Measurements from ENCODE around the gene KCNJ10.

KCNJ10 gene

DNA sequence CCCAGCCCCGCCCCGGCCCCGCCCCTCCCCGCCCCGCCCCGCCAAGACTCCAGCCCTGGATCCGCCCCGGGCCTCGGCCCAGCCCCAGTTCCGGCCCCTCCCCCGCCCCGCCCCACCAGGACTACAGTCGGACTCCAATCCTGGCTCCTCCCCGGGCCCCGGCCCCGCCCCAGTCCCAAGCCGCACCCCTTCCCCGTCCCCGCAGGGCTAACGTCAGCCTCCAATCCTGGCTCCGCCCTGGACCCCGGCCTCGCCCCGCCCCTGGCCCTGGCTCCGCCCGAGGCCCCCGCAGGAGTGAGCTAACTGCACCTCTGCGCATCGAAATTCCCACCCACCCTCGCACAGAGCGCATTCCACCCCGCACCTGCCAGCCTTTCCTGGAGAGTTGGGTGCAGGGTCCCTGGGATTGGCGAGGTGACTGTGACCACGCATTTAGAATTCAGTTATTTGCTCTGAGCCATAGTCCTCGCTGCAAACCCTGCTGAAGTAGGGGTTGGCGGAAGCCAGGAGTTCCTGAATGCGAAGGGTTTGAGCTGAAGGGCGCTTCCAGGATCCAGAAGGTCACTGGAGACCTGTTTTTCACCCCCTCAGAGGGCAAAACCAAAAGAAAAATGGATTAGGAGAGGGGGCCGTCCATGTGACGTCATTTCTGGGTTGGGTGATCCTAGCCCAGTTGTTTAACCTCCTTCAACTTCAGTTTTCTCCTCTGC, 29.0 kb upstream of the KCNJ10 start:
- DNase-seq, result peak; percentile 99

DNA sequence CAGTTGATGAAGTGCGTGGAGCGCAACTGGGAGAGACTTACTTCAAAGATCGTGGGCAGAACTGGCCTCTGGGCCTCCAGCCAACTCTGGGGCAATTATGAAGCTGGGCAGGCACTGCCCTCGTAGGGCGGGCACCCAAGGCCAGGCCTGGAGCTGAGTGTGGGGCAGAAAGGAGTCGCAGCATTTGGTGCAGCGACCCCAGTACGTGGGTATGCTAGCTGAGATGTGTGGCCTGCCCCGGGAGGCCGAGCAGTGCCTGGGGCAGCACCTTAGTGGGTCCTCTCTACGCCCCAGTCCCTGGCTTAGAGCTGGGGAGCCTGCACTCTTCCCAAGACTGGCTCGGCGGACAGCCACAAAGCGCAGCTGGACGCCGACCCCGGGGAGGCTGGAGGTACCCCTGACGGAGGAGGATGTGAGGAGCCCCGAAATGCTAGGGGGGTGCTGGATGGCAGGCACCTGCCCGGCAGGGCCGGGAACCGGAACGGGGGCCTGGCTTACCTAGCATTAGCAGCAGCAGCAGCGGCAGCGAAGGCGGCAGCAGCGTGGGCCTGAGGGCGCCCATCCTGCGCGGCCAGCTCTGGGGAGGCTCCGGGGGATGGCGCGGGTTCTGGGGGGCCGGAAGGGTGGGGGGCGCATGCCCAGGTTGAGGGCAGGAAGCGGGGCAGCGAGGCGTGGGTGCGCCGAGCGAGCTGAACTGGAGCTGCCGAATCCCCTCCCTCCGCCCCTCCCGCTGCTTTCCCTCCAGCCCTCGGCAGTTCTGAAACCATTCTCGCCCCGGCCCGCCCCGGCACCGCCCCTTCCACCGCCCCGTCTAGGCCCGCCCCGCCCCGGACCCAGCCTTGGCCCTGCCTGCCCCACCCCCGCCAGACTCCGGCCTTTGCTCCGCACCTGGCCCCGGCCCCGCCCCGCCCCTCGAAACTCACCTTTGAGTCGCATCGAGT, 28.2 kb upstream of the KCNJ10 start, which contains the start of gene IGSF8:
Gene IGSF8, minus strand, starts transcription at position 709 of the 941 bp plus-strand sequence. Its CDS starts 147 bp downstream, at position 562.
- peak; percentile 96 for DNase-seq

DNA sequence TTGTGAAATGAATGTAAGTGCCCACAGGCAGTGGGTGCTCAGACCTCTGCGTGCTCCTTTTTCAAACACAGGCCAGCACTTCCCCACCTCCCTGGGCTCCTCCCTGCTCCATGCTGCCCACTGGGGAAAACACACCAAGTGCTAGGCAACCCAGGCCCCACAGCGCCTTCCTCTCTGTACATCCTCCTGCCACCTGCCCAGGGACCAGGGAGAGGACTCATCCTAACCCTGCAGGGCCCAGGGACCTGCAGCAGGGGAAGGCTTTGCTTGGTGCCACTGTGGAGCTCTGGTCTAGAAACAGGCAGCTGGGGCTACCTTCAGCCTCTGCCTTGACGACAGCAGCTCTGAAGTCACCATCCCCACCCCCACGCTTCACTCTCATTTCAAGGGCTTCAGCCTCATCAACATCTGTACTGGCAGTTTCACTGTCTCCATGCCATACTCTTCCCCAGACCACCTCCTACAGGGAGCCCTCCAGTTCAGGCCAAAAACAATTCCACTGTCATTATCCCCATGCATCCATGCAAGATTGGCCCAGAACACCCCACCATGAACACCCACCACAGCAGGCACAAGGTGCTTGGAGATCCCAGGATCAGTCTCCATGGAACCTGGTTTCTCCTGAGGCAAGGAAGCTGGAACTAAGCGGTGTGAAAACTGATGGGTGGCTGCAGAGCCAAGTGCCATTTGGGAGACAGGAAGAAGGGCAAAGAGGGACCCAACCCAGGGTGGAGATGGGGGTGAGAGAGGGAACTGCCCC, 27.4 kb upstream of the KCNJ10 start:
- DNase-seq, result peak; percentile 71

DNA sequence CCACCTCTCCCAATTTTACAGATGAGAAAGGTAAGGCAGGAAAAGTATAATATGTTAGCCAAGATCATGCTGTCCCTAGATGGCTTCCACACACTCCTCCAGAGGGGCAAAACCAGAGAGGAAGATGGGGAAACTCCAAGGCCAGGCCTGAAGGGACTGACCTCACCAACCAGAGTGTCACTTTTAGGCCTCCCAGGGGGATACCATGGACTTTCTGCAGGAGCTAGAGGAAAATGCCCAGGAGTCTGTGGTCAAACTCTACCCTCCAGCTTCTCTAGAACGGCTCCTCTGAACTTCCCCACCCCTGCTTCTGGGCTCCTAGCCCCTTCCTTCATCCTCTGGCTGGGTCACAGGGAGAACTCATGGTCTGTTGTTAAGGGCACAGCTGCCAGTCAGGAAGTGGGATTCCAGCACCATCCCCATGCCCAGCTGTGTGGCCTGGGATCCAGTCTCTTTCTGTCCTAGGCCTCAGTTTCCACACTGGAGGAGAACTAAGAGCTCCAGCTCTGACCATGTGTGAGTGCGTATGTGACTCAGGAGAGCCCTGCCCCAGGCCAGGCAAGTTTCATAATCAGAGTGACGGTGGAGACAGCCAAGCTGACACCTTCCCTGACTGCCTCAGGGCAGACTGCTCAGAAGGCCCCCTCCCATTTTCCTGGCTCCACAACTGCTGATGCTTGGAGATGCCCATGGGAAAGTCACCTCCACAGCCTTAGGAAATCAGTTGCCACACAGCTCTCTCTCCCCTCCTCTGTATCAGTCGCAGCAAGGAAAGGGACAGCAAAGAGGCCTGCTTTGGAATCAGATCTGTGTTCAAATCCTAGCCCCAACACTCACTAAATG, 26.5 kb upstream of the KCNJ10 start:
- no peak for DNase-seq

DNA sequence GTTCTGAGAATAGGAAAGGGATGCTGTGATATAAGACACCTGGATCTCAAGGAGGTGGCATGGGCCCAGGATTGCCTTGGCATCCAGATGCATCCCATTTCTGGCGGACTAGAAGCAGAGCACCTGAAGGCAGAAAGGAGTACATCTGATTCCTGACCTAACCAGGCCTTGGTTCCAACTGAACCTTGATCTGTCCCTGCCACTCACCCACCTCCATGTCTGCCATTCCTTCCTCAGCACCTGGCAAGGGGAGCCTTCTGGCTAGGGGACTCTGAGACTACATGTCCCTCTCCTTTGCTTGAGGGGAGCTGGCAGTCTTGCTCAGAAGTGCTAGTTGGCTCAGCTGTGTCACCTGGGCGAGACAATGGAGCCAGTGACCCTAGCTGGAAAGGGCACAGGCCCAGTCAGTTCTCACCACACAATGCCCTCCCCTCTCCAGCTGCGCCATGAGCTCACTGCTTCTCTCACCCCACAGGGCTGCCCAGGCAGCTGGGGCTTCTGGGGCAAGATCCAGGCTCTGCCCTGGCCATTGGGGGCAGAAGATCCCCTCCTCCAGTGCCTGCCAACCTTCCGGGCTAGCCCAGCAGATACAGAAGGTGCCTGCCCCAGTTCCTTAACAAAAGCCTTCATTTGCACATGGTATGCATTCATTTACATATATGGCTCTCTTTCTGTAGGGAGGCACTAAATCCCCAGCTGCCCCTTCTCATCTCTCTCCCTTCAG, 25.6 kb upstream of the KCNJ10 start:
- no peak for DNase-seq

DNA sequence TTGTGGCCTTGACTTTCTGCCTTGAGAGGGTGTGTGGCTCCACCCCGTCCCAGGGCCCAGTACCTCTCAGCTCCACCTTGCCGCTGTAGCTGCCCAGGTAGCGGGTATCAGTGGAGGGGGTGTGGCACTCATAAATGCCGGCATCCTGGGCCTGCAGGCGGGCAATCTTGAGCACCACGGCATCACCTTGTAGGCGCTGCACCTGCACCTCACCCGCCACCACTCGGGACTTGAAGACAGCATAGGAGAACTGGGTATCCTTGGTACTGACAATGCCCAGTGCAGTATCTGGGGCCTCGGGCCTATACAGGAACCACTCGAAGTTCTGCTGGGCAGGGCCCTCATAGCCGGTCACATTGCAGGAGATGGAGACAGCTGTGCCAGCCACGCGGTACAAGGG, 24.8 kb upstream of the KCNJ10 start:
- no peak for DNase-seq

DNA sequence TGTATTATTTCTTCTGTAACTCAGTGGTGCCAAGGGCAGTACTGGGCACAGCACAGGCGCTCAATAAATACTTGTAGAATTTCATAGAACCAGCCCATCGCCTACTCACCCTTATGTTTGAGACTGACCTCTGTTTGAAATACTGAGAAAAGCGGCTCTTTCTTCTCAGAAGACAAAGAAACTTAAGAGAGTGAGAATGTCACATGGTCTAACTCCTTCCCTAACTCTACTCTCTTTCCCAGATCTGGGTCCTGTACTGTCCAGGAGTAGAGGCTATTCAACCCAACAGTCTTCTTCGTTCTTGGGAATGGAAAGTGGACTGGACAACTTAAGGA, 24.3 kb upstream of the KCNJ10 start:
- DNase-seq, result no peak

DNA sequence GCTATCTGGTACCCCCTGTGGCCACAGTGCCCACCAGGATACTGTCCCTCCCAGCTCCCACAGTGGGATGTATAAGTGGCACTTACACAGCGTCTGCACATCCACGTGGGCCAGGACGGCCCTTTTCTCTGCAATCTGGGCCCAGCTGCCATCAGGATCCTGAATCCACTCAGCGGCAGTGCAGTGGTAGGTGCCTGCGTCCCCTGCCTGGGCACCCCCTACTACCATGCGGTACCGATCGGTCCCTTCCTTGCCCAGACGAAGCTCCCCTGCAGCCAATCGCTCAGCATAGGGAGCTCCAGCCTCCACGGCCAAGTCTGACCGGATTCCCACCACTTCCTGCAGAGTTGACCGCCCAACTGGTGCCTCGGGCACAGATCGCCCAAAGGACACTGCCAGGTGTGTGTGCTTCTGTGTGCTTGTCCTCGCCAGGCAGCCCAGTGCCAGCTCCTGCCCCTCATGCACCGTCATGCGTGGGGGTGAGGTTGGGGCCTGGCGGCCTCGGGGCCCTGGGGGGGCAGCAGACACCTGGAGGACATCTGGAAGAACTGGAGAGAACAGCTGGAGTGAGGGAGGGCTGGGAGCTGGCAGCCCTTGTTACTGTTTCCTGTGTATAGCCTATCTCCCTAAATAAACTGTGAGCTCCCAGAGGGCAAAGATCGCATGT, 23.8 kb upstream of the KCNJ10 start:
- DNase-seq, result no peak

DNA sequence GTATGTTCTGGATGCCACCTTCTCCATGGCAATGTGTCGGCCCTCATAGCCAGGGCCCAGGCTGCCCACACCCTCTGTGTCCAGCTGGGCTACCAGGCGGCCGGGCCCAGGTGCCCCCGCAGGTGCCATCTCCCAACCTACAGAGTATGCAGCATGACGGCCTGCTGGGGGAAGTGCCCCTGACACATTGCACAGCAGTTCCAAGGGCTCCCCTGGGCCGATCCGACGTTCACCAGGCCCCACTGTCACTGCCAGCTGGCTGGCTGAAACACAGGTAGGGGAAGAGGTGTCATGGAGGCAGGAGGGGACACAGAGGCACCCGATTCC, 23.1 kb upstream of the KCNJ10 start:
- no peak for DNase-seq

DNA sequence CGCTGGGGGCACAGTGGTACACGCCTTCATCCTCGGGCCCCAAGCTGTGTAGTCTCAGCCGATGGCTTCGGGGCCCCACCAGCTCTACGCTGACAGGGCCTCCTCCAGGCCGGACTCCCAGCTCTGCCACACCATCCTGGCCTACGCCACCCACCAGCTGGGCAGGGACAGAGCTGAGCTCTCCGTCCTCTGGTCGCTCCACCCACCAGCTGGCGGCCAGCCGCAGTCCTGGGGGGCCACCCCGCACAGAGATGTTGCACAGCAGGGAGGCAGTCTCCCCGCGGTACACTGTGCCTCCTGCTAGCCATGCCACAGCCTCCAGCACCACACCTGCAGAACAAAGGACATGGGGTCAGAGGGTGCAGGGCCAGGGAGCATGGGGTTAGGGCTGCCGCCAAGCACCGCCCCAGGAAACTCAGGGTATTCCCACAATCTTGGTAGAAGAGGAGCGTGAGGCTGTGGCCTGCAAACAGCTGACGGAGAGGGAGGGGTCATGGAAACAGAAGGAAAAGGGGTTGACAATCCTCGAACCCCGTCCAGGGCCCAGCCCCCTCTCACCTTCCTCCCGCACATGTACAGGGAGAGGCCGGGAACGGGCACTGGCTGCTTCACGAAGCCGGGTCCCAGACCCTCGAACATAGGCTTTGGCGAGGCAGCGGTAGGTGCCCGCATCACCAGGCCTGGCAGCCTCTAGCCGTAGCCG, 22.6 kb upstream of the KCNJ10 start:
- DNase-seq, result no peak

DNA sequence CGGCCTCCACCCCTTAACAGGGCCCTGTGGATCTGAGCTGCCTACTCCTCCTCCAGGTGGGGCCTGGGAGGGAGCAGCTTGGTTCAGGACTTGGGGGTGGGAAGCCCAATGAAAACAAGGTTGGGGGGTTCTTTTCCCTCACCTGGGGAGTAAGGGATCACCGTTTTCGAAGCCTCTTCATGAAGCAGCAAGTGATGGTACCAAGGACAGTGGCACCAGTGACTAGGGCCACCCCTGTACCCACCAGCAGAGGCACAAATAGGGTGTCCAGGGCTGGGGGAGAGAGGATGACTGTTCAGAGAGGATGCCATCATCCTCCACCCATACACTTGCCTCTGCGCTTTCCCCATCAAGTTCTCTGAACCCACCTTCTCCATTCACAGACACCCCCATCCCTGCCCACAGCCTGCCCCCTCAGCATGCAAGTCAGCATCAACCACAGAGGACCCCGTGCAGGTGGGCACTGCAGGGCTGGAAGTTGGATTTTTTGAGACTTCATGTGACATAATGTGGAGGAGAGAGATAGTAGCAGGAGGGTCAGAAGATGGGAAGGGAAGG, 21.8 kb upstream of the KCNJ10 start:
- DNase-seq, result no peak

DNA sequence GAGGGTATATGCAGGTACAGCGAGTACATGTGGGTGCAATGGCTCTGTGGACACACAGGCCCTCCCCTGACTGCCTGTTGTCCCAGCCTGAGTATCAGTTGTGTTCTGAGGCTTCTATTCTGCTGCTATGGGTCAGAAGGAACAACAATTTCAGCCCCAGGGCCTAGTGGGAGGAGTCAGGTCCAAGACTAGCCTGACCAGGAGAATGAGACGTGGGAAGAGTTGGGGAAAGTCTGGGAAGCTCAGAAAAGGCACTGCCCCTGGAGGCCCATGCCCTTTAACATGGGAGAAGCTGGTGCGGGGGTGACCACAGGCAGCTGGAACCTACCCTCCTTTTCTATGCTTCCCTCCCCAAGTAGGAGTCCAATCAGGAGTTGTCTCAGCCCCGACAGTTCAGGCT, 20.8 kb upstream of the KCNJ10 start:
- no peak for DNase-seq

DNA sequence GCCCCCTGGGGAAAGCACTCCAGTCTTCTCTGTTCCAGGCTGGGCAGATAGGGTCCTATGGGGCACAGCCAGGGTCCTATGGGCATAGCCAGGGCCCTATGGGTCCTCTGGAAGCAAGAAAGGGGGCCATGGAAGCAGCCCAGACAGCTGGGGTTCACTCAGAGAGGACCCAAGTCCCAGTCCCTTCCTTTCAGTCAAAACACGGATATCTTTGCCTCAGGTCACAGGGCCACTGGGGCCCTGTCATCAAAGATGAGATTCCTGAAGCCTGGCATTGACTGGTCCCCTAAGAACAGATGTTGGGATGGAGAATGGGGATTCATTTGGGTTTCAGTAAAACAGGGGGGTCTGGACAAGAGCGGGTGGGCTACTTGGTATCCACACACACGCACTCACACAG, 19.9 kb upstream of the KCNJ10 start:
- DNase-seq, result no peak

DNA sequence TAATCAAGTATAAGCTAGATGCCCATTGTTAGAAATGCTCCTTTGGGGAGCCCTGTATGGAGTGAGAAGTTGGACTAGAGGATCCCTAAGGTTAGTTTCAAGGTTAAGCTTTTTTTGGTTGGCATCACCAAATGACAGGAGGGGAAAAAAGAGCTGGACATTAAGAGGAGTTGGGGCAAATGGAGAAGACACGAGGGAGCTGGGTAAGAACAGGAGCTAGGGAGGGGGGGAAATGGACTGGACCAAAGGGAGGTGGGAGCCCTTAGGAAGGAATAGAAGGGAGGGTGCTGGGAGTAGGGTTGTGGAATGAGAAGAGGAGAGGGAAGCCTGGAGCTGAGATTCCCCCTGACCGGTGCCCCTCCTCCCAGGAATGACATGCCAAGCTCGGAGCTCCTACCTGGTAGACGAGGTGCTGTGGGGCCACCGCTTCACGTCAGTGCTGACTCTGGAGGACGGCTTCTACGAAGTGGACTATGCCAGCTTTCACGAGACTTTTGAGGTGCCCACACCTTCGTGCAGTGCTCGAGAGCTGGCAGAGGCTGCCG, 17.2 kb upstream of the KCNJ10 start:
- no peak for DNase-seq

DNA sequence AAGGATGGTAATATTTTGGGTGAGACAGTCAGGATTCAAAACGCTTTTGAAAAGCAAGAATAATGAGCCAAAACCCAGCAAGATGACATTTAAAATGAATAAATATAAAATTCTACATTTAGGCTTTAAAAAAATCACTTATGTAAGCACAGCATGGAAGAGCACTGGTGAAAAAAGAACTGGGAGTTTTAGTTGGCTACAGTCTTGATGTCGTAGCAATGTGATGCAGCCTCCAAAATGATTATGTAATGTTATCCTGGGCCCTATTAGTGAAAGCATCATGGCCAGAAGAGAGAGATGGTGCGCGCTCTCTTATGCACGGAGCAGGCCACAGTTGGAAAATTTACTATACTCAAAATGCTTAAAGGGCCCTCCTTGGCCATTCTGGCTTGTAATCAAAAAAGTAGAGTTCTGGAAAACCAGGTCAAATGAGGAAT, 16.5 kb upstream of the KCNJ10 start:
- DNase-seq, result no peak

DNA sequence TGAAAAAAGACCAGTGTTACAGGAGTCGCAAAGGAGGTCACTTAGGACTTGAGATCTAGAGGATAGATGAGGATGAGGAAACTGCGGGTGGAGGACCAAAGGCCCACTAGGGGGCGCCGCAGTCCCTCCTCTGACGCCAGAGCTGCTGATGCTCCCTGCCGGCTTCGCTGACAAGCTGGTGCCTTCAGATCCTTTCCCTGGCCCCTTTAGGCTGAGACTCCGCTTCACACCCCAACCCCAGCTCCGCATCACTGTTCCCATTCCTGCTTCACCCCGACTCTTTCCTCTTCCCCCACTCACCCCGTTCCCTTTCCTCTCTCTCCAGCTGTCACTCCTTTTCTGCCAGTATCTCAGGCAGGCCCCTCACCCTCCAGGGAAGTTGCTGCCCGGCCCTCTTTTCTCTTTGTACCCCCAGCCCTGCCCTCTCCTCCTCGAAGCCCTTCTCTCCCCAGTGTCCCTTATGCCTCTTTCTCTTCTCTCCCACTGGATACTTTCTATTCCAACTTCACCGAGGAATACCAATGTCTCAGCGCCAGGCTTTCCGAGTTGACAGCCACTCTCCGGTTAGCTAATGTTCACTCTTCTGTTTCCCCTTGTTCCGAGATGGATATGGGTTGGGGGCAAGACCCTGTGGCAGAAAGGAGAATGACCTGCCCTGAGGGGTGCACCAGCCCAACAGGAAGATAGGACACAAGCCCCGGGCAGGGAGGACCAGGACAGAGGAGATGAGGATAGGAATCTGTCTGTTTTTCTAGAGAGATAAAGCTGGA, 15.9 kb upstream of the KCNJ10 start:
- peak; percentile 91 for DNase-seq

DNA sequence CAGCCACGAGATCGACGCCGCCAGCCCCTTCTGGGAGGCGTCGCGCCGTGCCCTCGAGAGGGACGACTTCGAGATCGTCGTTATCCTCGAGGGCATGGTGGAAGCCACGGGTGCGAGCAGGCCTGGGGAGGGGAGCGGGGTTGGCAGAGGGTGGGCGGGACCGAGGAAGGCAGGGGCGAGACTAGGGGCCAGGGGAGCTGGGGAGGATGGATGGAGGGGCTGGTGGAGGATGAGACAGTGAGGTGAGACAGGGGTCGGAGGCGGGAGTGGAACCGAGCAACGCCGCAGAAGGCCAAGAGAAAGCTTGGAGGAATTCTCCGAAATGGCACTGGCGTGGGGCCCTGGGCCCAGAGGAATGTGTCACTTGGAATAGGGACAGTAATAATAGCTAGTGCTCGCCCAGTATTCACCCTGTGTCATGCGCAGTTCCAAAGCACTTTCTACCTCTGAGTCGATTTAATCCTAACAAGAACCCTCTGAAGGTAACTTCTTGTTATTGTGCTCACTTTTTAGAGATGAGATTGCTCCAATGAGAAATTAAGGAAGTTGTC, 14.9 kb upstream of the KCNJ10 start:
- no peak for DNase-seq

DNA sequence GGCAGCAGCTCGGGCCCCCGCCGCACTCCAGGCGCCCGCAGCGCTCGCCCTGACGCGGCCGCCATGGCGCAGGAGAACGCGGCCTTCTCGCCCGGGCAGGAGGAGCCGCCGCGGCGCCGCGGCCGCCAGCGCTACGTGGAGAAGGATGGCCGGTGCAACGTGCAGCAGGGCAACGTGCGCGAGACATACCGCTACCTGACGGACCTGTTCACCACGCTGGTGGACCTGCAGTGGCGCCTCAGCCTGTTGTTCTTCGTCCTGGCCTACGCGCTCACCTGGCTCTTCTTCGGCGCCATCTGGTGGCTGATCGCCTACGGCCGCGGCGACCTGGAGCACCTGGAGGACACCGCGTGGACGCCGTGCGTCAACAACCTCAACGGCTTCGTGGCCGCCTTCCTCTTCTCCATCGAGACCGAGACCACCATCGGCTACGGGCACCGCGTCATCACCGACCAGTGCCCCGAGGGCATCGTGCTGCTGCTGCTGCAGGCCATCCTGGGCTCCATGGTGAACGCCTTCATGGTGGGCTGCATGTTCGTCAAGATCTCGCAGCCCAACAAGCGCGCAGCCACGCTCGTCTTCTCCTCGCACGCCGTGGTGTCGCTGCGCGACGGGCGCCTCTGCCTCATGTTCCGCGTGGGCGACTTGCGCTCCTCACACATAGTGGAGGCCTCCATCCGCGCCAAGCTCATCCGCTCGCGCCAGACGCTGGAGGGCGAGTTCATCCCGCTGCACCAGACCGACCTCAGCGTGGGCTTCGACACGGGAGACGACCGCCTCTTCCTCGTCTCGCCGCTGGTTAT, 14.2 kb upstream of the KCNJ10 start:
- peak; percentile 90 for DNase-seq
